ENCODE data around the gene KCNH1.

Gene KCNH1

GRCh38 chr1:210850556-210850955 is 283.4 kb downstream of the KCNH1 start:
- DNase-seq, result peak; percentile 21

DNA sequence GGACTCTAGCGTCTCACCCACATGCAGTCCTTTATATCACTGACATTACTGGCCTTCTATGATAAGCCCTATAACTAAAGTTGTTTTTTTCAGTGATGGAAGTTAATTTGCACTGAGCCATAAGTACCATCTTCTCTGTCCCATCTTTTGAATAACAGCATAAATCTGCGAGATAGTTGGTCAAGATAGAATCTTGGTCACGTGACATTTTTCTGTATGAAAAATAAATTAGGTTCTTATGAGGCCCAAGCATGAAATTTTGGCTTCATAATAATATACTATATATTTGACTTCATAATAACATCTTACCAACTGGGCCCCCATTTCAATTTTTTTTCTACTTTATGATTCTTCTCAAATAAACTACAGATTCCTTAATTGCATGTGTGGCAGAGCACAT is 285.5 kb downstream of the KCNH1 start:
- DNase-seq, result no peak

DNA sequence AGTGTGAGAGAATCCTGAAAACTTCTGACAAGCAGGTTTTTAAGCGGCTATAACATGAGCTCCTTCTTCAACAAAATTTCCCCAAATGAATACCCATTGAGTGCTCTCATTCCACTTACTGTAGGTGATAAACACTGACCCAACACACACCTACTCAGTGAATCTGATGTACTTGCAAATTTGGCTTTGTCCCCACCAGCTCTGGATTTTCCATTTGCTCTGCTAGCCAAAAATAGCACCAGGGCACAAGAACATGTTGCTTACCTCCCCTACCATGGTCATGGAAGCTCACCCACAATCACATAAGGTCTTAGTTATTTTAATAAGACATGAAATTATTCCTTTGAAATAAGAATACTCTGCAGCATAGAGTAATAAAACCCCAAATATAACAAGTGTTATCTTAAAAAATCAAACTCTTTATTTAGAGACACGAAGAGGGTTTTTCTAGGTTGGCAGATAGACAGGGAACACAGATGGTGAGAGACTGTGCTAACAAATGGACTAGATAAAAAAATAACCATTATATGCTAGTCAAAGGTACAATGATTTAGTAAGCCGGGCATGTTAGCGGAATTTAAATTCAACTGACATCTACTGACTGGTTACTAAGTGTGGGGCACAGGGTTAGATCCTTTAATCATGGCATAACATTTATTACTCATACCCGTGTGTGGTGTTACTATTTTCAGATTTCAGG is 291.9 kb downstream of the KCNH1 start:
- DNase-seq, result no peak

DNA sequence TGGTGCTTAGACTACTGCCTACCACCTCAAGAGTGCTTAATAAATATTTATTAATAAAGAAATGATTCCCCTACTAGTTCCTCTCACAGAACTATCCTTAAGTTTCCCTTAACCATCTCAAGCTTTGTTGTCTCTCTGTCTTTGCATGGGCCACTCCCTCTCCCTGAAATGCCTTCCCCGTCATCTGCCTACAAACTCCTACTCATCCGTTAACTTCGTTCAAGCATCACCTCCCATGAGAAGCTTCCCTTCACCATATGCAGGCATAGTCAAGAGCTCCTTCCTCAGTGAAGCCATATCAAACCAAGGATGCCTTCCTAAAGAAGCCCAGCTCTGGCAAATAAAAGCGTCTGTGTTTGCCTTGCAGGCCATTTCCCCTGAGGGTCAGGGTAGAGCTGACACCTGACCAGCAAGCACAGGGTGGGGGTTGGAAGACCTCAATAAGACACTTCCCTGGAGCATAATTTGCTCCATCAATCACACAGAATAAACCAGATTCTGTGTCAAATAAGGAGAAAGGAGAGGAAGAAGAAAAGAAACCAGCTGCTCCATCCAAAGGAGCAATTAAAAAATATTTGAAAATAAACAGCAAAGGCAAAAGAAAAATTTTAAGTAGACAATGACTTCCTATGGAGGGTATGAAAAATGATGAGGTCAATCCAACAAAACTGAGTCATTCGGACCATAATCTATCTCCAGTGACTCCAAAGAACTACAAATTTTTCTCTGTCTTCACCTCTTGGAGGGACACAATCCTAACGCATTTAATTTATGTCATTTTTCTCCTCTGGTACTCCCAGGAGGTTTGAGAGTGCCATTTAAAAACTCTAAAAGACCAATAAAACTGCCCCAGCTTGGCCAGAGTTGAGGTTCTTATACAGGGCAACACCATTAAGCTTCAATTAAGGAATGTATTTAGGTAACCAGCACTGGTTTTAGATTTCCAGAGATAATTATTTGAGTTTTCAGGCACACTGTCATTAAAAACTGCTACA is 303.6 kb downstream of the KCNH1 start:
- DNase-seq, result no peak

DNA sequence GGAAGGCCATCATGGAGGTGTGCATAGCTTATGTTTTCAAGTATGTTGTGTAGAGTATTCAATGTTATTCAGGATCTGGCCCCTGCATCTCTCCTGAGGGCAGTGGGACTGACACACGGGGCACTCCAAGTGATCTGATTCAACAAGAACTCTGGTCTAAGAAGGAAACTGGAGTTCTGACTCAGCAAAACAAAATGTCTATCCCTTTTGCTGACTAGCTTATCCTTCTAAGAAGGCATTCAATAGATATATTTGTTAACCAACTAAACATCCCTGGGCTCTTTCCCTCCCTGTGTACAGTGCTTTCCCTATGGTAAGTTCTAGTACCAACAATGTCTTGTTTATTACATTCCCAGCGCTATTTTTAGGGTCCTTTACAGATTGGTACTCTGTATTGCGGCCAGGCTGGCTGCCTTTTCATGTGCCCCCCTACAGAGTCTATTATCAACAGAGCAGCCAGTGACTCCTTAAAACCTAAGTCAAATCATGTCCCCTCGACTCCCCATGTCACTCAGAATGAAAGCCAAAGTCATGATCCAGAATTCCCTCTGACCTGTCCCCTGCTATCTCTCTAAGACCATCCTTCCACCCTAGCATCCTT is 304.9 kb downstream of the KCNH1 start:
- no peak for DNase-seq

GRCh38 chr1:210827481-210827880 is 306.5 kb downstream of the KCNH1 start:
- DNase-seq, result no peak

DNA sequence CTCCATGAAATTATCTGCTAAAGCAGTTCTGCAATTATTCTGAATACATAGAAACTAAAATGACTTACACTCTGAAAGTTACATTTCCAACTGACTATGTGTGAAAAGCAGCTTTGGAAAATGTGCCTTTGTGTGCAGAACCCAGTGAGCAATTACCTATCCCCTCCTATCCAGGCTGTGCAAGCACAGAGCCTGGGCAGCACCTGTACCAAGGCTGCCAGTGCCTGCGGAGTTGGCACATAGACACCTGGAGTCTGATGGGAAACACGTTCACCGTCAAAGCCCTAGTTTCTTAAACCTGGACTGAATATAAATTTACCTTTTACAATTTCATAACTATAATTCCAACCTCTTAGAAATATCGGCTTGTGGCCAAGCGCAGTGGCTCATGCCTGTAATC is 307.3 kb downstream of the KCNH1 start:
- DNase-seq, result no peak

DNA sequence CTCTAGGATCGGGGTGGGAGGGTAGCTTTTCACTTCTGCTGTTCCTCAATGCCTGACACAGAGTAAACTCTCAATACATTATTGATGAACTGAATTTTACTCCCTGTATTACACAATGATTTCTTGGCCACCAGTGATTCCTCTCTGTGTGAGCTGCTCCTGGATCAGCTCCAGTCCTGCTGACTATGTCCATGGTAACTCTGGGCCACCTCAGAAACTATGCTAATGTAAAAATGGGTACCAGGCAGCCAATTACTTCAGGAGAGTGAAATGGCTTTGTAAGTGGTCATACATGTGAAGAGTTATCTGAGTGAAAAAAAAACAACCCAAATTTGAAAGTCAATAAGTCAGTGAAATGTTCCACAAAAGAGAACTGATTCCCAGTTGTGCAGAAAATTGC is 311.0 kb downstream of the KCNH1 start:
- no peak for DNase-seq

GRCh38 chr1:210822241-210822640 is 311.7 kb downstream of the KCNH1 start:
- DNase-seq, result no peak

- DNase-seq, result no peak
Measured at GRCh38 chr1:210821615-210822014, 312.3 kb downstream of the KCNH1 start.

DNA sequence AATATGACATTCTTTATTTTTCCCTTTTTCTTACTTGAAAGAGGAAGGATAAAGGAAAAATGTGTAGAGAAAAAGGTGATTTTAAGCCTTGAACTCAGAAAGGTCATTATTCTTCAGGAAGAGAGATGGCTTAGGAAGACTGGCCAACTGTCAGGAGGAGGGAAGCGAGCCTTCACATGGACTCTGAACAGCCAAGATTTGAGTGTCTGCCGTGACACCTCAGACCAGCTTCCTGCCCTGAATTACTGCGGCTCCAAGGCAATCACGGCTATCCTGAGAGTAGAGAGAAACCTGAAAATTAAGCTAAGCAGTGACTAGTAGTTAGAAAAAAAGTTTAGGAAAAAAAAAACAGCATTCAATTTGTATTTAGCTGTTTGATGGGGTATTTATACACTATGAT is 314.7 kb downstream of the KCNH1 start:
- no peak for DNase-seq

- peak; percentile 29 for DNase-seq
Measured at GRCh38 chr1:210817385-210818275, 316.3 kb downstream of the KCNH1 start.

GRCh38 chr1:210815641-210816550 is 318.1 kb downstream of the KCNH1 start:
- DNase-seq, result no peak

DNA sequence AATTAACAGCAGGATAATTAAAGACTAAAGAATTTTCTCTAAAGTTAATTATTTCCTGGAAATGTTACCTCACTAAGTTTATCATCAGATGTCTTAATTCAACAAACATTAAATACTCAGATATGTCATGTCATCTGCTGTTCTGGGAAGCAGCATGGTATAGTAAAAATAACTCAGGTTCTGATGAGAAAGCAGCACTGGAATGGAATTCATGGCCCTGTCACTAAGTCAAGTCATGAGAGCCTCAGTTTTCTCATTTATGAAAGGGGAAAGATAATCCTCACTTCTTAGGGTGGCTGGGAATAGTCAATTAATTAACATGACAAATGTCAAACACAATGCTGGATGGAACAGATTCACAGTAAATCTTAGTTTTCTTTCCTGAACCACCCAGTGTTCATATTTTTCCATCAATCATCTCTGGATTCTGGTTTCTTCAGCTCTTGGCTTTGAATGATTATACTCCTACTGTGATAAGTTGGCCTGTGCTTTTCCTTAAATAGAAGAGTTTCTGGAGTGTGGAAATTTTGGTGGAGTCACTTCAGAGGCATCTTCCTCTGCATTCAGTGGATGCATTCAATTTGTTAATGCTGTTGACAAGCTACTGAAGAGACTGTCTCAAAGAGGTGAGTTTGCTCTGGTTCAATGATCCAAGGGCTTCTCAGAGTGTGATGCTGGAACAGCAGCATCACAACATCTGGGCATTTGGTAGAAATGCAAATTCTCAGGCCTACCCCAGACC is 319.4 kb downstream of the KCNH1 start:
- no peak for DNase-seq

DNA sequence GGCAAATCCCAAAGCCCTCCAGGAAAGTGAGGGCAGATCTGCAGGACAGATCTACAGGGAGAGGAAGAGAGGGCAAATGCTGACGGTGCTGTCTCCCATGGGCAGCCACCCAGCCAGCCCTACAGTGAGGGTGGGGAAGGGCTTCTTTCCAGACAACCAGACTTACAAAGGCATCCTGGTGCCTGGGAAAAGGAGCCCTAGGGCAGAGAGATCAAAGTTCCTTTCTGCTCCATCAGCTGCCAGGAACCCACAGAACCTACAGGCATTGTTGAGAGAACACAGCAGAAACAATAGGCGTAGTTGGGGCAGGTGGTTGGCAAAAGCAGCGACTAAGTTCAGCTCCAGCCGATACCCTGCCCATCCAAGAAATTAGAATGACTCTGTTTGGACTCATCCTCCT is 332.4 kb downstream of the KCNH1 start:
- no peak for DNase-seq

- DNase-seq, result no peak
Measured at GRCh38 chr1:210800756-210801155, 333.2 kb downstream of the KCNH1 start.

DNA sequence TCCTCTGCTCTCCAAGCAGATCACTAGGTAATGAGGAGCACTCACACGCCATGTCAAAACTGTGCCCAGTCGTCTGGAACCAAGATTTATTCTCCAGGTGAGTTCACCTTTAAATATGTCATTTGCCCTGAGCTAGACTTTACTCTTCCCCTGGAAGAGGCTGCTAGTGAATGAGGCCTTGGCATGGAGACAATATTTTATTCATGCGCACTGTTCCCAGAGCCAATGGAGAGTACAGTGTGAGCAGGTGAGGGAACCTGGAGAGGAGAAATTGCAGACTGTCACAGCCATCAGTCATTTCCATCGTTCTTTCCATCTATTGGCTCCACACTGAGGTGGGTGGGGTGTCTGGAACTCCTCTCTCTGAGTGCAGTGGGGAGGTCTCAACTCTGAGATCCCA is 333.6 kb downstream of the KCNH1 start:
- DNase-seq, result no peak

DNA sequence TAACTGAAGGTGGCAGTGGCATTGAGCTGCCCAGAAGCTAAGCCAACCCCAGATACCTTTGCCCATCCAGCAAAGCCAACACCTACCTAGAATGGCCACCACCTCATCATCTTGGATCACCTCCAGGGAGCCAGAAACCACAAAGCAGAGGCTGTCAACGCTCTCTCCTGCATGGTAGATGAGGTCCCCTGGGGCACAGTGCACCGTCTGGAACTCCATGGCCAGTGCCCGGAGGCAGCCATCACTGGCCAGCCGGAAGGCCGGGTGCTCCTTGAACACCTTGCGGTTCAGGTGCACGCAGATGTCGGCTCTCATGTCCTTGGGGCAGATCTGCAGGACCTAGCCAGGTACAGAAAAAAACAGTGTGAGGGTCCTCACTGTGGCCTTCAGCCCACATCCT is 336.5 kb downstream of the KCNH1 start:
- no peak for DNase-seq

DNA sequence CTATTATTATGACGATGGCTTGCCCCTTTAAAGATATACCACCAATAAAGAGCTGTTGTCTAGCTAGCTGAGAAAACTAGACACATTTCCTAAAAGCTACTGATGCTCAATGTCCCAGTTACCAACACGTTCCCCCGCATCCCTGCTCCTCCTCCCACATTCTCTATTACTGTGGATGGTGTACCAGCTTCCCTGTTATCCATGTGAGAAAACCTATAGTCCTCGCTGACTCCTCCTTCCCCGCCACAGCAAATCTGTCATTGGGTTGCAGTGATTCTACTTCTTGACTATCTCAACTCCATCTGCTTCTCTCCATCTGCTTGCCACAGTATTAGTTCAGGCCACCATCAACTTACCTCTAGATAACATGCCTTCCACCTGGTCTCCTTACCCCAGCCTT is 337.5 kb downstream of the KCNH1 start:
- DNase-seq, result no peak

DNA sequence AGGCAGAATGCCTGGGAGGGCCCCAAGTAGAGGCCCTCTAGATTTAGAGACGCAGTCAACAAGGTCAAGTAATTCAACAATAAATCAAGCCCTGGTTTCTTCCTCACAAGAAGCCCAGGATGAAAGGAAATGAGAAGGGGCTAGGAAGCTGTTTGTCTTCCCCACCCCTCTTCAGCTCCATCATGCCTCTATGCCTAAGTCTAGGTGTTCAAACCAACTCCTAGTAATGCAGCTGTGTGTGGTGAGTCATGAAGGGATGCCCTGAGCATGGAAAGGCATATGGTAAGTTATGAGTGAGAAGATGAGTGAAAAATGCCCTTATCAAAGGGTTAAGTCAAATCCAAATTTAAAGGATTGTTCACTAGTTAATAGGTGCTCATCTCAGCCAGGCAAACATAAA is 339.5 kb downstream of the KCNH1 start:
- DNase-seq, result no peak
